BJ (cell line): ENCODE results near the gene ERP27. TPM values are rescaled to one million over a fixed set of nuclear protein-coding genes. Genes with fewer than 3 reads are reported as not detected.

Source experiments
- CTCF ChIA-PET: fragments of 350-600 bp; formaldehyde crosslinking; extraction: SDS; loops from one replicate; lab custom pipeline; 2021; ENCODE audit warnings: antibody characterized with exemption, inconsistent platforms; lab: Yijun Ruan, JAX
- POLR2A ChIA-PET: fragments of 300-600 bp; sonication (Branson Sonifier 250); formaldehyde crosslinking; extraction: SDS; loops from one replicate; lab custom pipeline; 2021; ENCODE audit warnings: antibody characterized with exemption; lab: Charles Lee
- DNase-seq: peaks from one replicate; pipeline ENCODE4 v3.0.0-alpha.2; 2011; ENCODE audit warnings: low read depth
- H3K27me3 ChIP-seq: 2 replicates; pipeline ENCODE4 v1.6.0; 2011; ENCODE audit warnings: low read length; ENCODE audit not compliant: control insufficient read depth, insufficient read depth
- H3K36me3 ChIP-seq: 2 replicates; pipeline ENCODE4 v1.5.1; 2011; ENCODE audit warnings: low read length; ENCODE audit not compliant: control insufficient read depth, insufficient read depth
- H3K4me3 ChIP-seq: 2 replicates; pipeline ENCODE4 v1.5.1; 2011; ENCODE audit warnings: low read depth, mild to moderate bottlenecking, control low read depth, low read length
- CTCF ChIP-seq: IDR thresholded peaks from 2 replicates; pipeline ENCODE4 v1.5.1; 2011; ENCODE audit warnings: low read depth, mild to moderate bottlenecking, control low read depth, inconsistent platforms, low read length, moderate library complexity; ENCODE audit not compliant: insufficient read depth
- polyA plus RNA-seq: library from polyadenylated mRNA; depleted of rRNA; stranded (reverse); fragments of >200 nt; gene quantifications from 2 replicates; pipeline ENCODE4 v1.2.3, GENCODE V29; 2011

ERP27 gene
- polyA plus RNA-seq, 1 experiment, result 0.93 TPM

GRCh38 chr12:14982991-14983390, 44.7 kb upstream of the ERP27 start:
- CTCF ChIA-PET, result interaction anchor here (1.3 kb wide), 1 partner anchor 18 kb away, joined by 4 read pairs; no protein-coding TSS in a partner anchor
- Histone ChIP-seq H3K36me3 (no peaks in the 10 kb centered on the region), H3K27me3 (peaks cover 4% of the 10 kb centered on the region), H3K4me3 (no peak overlapping the region)
- no peak for TF ChIP-seq CTCF
- no peak for DNase-seq
- POLR2A ChIA-PET, result no interaction called here

- Histone ChIP-seq H3K36me3 (no peaks in the 10 kb centered on the region), H3K27me3 (peaks cover 4% of the 10 kb centered on the region), H3K4me3 (no peak overlapping the region)
- CTCF ChIA-PET, result no interaction called here
- DNase-seq, result no peak
- POLR2A ChIA-PET, result no interaction called here
- no peak for TF ChIP-seq CTCF
These were observed 44.2 kb upstream of the ERP27 start for GRCh38 chr12:14982562-14982961.

- TF ChIP-seq CTCF, result no peak
- ChIA-PET POLR2A (no interaction called here), CTCF (interaction anchor here (0.6 kb wide), 1 partner anchor 13 kb away, joined by 3 read pairs; no protein-coding TSS in a partner anchor)
- Histone ChIP-seq H3K36me3 (no peaks in the 10 kb centered on the region), H3K27me3 (peaks cover 4% of the 10 kb centered on the region), H3K4me3 (no peak overlapping the region)
- no peak for DNase-seq
These were observed 42.7 kb upstream of the ERP27 start for GRCh38 chr12:14981049-14981448.

- DNase-seq, result no peak
- ChIA-PET POLR2A (no interaction called here), CTCF (no interaction called here)
- Histone ChIP-seq H3K4me3 (no peak overlapping the region), H3K36me3 (no peaks in the 10 kb centered on the region), H3K27me3 (peaks cover 4% of the 10 kb centered on the region; the same call in 1 of the 2 replicates)
- no peak for TF ChIP-seq CTCF
These were observed 41.1 kb upstream of the ERP27 start for GRCh38 chr12:14979468-14979867.

GRCh38 chr12:14976658-14977057, 38.3 kb upstream of the ERP27 start:
- POLR2A ChIA-PET, result no interaction called here
- Histone ChIP-seq H3K4me3 (no peak overlapping the region), H3K27me3 (peaks cover 5% of the 10 kb centered on the region; the same call in 1 of the 2 replicates), H3K36me3 (no peaks in the 10 kb centered on the region)
- TF ChIP-seq CTCF, result no peak
- no peak for DNase-seq
- CTCF ChIA-PET, result interaction anchor here (0.5 kb wide), 1 partner anchor 1056 kb away, joined by 5 read pairs; no protein-coding TSS in a partner anchor
